Measurements from ENCODE around the gene CST9.
"Not testable (repeated sequence)": the region's sequence is repeated elsewhere in the genome, so short reads cannot be mapped to it uniquely, and the experiment has no call there.

DNA sequence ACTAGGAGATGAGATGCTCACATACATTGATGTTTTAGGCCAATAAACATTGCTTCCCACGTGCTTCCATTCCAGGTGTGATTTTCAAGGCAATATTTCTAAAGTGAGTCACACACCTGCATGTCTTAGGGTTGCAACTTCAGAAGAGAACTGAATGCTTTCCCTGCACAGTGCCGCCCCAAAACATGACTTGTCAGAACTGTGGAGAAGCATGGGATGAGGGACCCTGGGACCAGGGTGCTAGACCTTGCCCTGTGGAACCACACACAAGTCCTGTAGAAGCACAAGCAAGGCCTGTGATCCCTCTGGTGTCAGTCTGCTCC lies 30.0 kb upstream of the CST9 start:
- TF ChIP-seq, protein P1, sequence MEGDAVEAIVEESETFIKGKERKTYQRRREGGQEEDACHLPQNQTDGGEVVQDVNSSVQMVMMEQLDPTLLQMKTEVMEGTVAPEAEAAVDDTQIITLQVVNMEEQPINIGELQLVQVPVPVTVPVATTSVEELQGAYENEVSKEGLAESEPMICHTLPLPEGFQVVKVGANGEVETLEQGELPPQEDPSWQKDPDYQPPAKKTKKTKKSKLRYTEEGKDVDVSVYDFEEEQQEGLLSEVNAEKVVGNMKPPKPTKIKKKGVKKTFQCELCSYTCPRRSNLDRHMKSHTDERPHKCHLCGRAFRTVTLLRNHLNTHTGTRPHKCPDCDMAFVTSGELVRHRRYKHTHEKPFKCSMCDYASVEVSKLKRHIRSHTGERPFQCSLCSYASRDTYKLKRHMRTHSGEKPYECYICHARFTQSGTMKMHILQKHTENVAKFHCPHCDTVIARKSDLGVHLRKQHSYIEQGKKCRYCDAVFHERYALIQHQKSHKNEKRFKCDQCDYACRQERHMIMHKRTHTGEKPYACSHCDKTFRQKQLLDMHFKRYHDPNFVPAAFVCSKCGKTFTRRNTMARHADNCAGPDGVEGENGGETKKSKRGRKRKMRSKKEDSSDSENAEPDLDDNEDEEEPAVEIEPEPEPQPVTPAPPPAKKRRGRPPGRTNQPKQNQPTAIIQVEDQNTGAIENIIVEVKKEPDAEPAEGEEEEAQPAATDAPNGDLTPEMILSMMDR (IDR thresholded peaks at IDR 0.05) = not testable (repeated sequence)
- not testable (repeated sequence) for TF ChIP-seq POLR2A (IDR thresholded peaks at IDR 0.05)
